HCT116 (cell line): Measurements from ENCODE around the gene SUMO4. TPM values are rescaled to one million over a fixed set of nuclear protein-coding genes. Genes with fewer than 3 reads are reported as not detected.

Source experiments
- ATAC-seq: fragments of 200-7000 bp; cut with Tn5 transposase; 2 replicates; pipeline ENCODE4 v1.9.1; 2020; ENCODE audit warnings: mild to moderate bottlenecking, moderate library complexity
- BruUV-seq: library from RNA; stranded (reverse); fragments of 400-500 nt; replicated peaks from 2 replicates; lab custom pipeline; 2021; lab: Mats Ljungman, UMichigan
- CTCF ChIA-PET: fragments of 300-600 bp; sonication (Branson Sonifier 250); formaldehyde crosslinking; loops from one replicate; lab custom pipeline; 2021; ENCODE audit warnings: antibody characterized with exemption; lab: Charles Lee
- POLR2A ChIA-PET: fragments of 300-600, 350-600 bp; sonication (Branson Sonifier 250); formaldehyde crosslinking; loops from one replicate; lab custom pipeline; 2021; ENCODE audit warnings: antibody characterized with exemption; lab: Charles Lee
- RAD21 ChIA-PET, 2 experiments: fragments of 300-600 bp; sonication (Branson Sonifier 250); formaldehyde crosslinking; loops; one replicate each; lab custom pipeline; 2023; ENCODE audit warnings: low total read pairs in 2 of 2; ENCODE audit not compliant: uncharacterized antibody in 2 of 2, unreplicated experiment in 2 of 2, low non-redundant PET in 1 of 2; lab: Charles Lee
- DNase-seq: peaks from one replicate; pipeline ENCODE4 v3.0.0-alpha.2; 2010; ENCODE audit warnings: low read depth, low spot score
- H2AFZ ChIP-seq: fragments of 200-600 bp; shearing (Covaris generic), sonication (generic); 2 replicates; pipeline ENCODE4 v1.6.1; 2017; ENCODE audit warnings: low read depth, mixed run types, mixed read lengths, antibody characterized with exemption, low read length; ENCODE audit not compliant: poor library complexity, severe bottlenecking
- H3K27ac ChIP-seq: 2 replicates; pipeline ENCODE4 v1.5.1; 2012; ENCODE audit warnings: low read depth, low read length
- H3K27me3 ChIP-seq: fragments of 200-600 bp; sonication (generic); 2 replicates; pipeline ENCODE4 v1.6.1; 2016; ENCODE audit warnings: mixed run types, low read length, mixed read lengths; ENCODE audit not compliant: insufficient read depth
- H3K36me3 ChIP-seq, 2 experiments: fragments of 200-500 bp in 1 of 2; fragments of 200-600 bp in 1 of 2; sonication (Bioruptor generic) in 1 of 2; sonication (generic) in 1 of 2; 2 replicates each; pipeline versions ENCODE4 v1.5.1 to v1.6.1; 2014 to 2016; ENCODE audit warnings: low read length in 2 of 2, inconsistent platforms in 1 of 2, mixed read lengths in 1 of 2, mixed run types in 1 of 2; ENCODE audit not compliant: insufficient read depth in 2 of 2, control insufficient read depth in 1 of 2
- H3K4me1 ChIP-seq, 2 experiments: fragments of 200-600 bp in 1 of 2; sonication (generic) in 1 of 2; 2 replicates each; pipeline versions ENCODE4 v1.5.1 to v1.6.1; 2012 to 2017; ENCODE audit warnings: low read length in 2 of 2, inconsistent platforms in 1 of 2, mild to moderate bottlenecking in 1 of 2, mixed read lengths in 1 of 2, mixed run types in 1 of 2, moderate library complexity in 1 of 2; ENCODE audit not compliant: insufficient read depth in 2 of 2, control insufficient read depth in 1 of 2
- H3K4me2 ChIP-seq: fragments of 200-600 bp; sonication (generic); 2 replicates; pipeline ENCODE4 v1.6.1; 2017; ENCODE audit warnings: mixed run types, low read length, mixed read lengths
- H3K4me3 ChIP-seq, 2 experiments: fragments of 200-600 bp in 1 of 2; sonication (generic) in 1 of 2; replicated peaks in 1 of 2; 2 replicates each; pipeline ENCODE4 v1.5.1; 2011 to 2016; ENCODE audit warnings: low read length in 2 of 2, control low read depth in 1 of 2, low read depth in 1 of 2, mild to moderate bottlenecking in 1 of 2, mixed read lengths in 1 of 2, mixed run types in 1 of 2
- H3K79me2 ChIP-seq: fragments of 200-600 bp; sonication (generic); 2 replicates; pipeline ENCODE4 v1.6.1; 2017; ENCODE audit warnings: mild to moderate bottlenecking, mixed run types, low read length, moderate library complexity, mixed read lengths; ENCODE audit not compliant: insufficient read depth
- H3K9ac ChIP-seq: fragments of 200-600 bp; sonication (generic); 2 replicates; pipeline ENCODE4 v1.6.1; 2016; ENCODE audit warnings: low read length, mixed read lengths
- H3K9me2 ChIP-seq: fragments of 200-600 bp; sonication (generic), shearing (Covaris generic); 2 replicates; pipeline ENCODE4 v1.6.1; 2017; ENCODE audit warnings: mixed run types, mild to moderate bottlenecking, moderate library complexity; ENCODE audit not compliant: insufficient read depth
- H3K9me3 ChIP-seq, 2 experiments: fragments of 200-500 bp in 1 of 2; fragments of 200-600 bp in 1 of 2; sonication (Bioruptor generic) in 1 of 2; sonication (generic) in 1 of 2; 2 replicates each; pipeline ENCODE4 v1.6.1; 2014 to 2017; ENCODE audit warnings: low read length in 2 of 2, mixed read lengths in 2 of 2, inconsistent platforms in 1 of 2, low read depth in 1 of 2, mild to moderate bottlenecking in 1 of 2, mixed run types in 1 of 2, moderate library complexity in 1 of 2; ENCODE audit not compliant: control insufficient read depth in 1 of 2, insufficient read depth in 1 of 2
- H4K20me1 ChIP-seq: fragments of 200-600 bp; sonication (generic), shearing (Covaris generic); 2 replicates; pipeline ENCODE4 v1.6.1; 2017; ENCODE audit warnings: mixed run types, mild to moderate bottlenecking, moderate library complexity; ENCODE audit not compliant: insufficient read depth
- CEBPB ChIP-seq: IDR thresholded peaks from 2 replicates; pipeline ENCODE4 v1.6.1; 2012; ENCODE audit warnings: low read depth
- EGR1 ChIP-seq: IDR thresholded peaks from 2 replicates; pipeline ENCODE4 v1.6.1; 2012; ENCODE audit warnings: low read depth
- ELF1 ChIP-seq: IDR thresholded peaks from 2 replicates; pipeline ENCODE4 v1.6.1; 2012; ENCODE audit warnings: low read depth, borderline replicate concordance
- EZH2phosphoT487 ChIP-seq: fragments of 200-600 bp; IDR thresholded peaks from 2 replicates; pipeline ENCODE4 v1.6.1; 2018; ENCODE audit warnings: antibody characterized with exemption, borderline replicate concordance
- JUND ChIP-seq: IDR thresholded peaks from 2 replicates; pipeline ENCODE4 v1.6.1; 2012
- RAD21 ChIP-seq: IDR thresholded peaks from 2 replicates; pipeline ENCODE4 v1.6.1; 2012; ENCODE audit warnings: low read depth, mild to moderate bottlenecking
- SIN3A ChIP-seq: IDR thresholded peaks from 2 replicates; pipeline ENCODE4 v1.6.1; 2012; ENCODE audit warnings: low read depth
- ZFX ChIP-seq: fragments of 450-650 bp; IDR thresholded peaks from 2 replicates; pipeline ENCODE4 v1.6.1; 2017
- intact Hi-C: fragments of 100-400 bp; cut with micrococcal nuclease; formaldehyde crosslinking; loops from 2 replicates; pipeline ENCODE4 v1.10.0; 2022
- total RNA-seq: library from RNA; stranded (reverse); gene quantifications from one replicate; pipeline ENCODE4 v1.2.1, GENCODE V29; 2021; ENCODE audit not compliant: unreplicated experiment
- TF ChIP-seq, protein P1 (sequence below): IDR thresholded peaks from 2 replicates; pipeline ENCODE4 v1.6.1; 2012; ENCODE audit warnings: low read depth
- TF ChIP-seq, protein P2 (sequence below): IDR thresholded peaks from 2 replicates; pipeline ENCODE4 v1.6.1; 2011; ENCODE audit warnings: mild to moderate bottlenecking, low read length, moderate library complexity; ENCODE audit not compliant: insufficient replicate concordance; ENCODE audit errors: extremely low read depth
- TF ChIP-seq, protein P3 (sequence below): IDR thresholded peaks from 2 replicates; pipeline ENCODE4 v1.6.1; 2012

Gene SUMO4
- total RNA-seq, 1 experiment from 2014 or later, result 1.6 TPM

DNA sequence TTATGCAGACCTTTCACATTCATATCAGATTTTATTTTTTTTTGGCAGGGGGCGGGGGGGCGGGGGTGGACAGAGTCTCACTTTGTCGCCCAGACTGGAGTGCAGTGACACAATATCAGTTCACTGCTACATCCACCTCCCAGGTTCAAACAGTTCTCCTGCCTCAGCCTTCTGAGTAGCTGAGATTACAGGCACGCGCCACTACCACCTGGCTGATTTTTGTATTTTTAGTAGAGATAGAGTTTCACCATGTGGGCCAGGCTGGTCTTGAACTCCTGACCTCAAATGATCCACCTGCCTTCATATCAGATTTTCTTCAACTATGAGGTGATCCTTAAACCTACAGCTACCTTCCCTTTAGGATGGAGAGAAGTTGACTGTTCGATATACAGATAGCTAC, 8.0 kb upstream of the SUMO4 start:
- TF ChIP-seq SIN3A, result no peak
- TF ChIP-seq EZH2phosphoT487, result no peak
- TF ChIP-seq RAD21, result no peak
- no peak for TF ChIP-seq ZFX
- TF ChIP-seq, protein P1, sequence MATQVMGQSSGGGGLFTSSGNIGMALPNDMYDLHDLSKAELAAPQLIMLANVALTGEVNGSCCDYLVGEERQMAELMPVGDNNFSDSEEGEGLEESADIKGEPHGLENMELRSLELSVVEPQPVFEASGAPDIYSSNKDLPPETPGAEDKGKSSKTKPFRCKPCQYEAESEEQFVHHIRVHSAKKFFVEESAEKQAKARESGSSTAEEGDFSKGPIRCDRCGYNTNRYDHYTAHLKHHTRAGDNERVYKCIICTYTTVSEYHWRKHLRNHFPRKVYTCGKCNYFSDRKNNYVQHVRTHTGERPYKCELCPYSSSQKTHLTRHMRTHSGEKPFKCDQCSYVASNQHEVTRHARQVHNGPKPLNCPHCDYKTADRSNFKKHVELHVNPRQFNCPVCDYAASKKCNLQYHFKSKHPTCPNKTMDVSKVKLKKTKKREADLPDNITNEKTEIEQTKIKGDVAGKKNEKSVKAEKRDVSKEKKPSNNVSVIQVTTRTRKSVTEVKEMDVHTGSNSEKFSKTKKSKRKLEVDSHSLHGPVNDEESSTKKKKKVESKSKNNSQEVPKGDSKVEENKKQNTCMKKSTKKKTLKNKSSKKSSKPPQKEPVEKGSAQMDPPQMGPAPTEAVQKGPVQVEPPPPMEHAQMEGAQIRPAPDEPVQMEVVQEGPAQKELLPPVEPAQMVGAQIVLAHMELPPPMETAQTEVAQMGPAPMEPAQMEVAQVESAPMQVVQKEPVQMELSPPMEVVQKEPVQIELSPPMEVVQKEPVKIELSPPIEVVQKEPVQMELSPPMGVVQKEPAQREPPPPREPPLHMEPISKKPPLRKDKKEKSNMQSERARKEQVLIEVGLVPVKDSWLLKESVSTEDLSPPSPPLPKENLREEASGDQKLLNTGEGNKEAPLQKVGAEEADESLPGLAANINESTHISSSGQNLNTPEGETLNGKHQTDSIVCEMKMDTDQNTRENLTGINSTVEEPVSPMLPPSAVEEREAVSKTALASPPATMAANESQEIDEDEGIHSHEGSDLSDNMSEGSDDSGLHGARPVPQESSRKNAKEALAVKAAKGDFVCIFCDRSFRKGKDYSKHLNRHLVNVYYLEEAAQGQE, result no peak
- TF ChIP-seq, protein P2, sequence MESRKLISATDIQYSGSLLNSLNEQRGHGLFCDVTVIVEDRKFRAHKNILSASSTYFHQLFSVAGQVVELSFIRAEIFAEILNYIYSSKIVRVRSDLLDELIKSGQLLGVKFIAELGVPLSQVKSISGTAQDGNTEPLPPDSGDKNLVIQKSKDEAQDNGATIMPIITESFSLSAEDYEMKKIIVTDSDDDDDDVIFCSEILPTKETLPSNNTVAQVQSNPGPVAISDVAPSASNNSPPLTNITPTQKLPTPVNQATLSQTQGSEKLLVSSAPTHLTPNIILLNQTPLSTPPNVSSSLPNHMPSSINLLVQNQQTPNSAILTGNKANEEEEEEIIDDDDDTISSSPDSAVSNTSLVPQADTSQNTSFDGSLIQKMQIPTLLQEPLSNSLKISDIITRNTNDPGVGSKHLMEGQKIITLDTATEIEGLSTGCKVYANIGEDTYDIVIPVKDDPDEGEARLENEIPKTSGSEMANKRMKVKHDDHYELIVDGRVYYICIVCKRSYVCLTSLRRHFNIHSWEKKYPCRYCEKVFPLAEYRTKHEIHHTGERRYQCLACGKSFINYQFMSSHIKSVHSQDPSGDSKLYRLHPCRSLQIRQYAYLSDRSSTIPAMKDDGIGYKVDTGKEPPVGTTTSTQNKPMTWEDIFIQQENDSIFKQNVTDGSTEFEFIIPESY, result no peak
- no peak for TF ChIP-seq CEBPB
- TF ChIP-seq JUND, result no peak
- TF ChIP-seq, protein P3, sequence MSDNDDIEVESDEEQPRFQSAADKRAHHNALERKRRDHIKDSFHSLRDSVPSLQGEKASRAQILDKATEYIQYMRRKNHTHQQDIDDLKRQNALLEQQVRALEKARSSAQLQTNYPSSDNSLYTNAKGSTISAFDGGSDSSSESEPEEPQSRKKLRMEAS, result no peak
- no peak for TF ChIP-seq ELF1
- no peak for TF ChIP-seq EGR1
- TF ChIP-seq, all 23 proteins: peak for 0
- Histone ChIP-seq H3K36me3 (no peaks in the 10 kb centered on the region), H3K4me2 (no peak overlapping the region), H3K4me1 (no peaks in the 10 kb centered on the region), H4K20me1 (peaks cover 4% of the 10 kb centered on the region; the same call in 1 of the 2 replicates), H3K9me2 (no peaks in the 10 kb centered on the region), H3K9me3 (no peaks in the 10 kb centered on the region; a peak in 1 of 4 replicates), H3K4me3 (no peak overlapping the region), H3K27ac (no peak overlapping the region), H3K9ac (no peak overlapping the region), H3K27me3 (no peaks in the 10 kb centered on the region), H2AFZ (no peak overlapping the region), H3K79me2 (peaks cover 66% of the 10 kb centered on the region)
- POLR2A ChIA-PET, result no interaction called here
- DNase-seq, result no peak
- intact Hi-C loops, result no loop called here
- no TSS peak for BruUV-seq
- RAD21 ChIA-PET, result no interaction called here
- CTCF ChIA-PET, result interaction anchor here (1.2 kb wide), 1 partner anchor 40 kb away, joined by 5 read pairs; no protein-coding TSS in a partner anchor
- no peak for ATAC-seq
